ENCODE measurements around the gene KRT4.

The KRT4 gene

DNA sequence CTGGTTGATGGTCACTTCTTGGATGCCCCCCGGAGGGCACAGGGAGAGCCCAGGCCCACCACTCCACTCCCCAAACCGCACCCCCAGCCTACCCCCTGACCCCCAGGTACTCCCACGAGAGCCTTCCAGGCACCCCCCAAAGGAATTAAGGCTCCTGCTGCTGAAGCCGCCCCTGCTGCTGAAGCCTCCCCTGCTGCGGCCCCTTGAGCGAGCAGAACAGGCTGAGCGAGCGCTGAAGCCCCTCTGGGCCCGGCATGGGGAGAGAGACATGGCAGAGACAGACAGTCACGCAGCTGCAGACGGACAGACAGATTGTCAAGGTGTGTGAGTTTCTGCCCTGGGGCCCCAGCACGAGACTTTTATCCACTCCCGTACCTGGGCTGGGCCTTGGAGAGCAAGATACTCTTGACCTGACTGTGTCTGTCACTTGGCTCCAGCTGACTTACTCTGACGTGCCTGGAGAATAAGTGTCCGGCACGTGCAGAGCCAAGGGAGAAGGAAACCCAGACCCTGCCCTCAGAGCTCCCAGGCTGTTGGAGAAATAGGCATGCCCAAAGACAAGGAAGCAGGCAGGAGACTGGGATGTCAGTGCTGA lies 34.8 kb upstream of the KRT4 start, which contains the start of gene KRT78:
Gene KRT78, minus strand, starts transcription at position 334 of the 595 bp plus-strand sequence. Its CDS starts 64 bp downstream, at position 270.
- CTCF ChIA-PET, result interaction anchor here (0.6 kb wide), 1 partner anchor 129 kb away, joined by 8 read pairs; no protein-coding TSS in a partner anchor
- no peak for DNase-seq (ENCODE audit: extremely low spot score)
- POLR2A ChIA-PET, result no interaction called here
- TF ChIP-seq ELF4 (IDR thresholded peaks at IDR 0.05) (no peak), CTBP1 (IDR thresholded peaks at IDR 0.05; ENCODE audit: borderline replicate concordance) (no peak), FOXA1 (IDR thresholded peaks at IDR 0.05) (no peak), TARDBP (IDR thresholded peaks at IDR 0.05) (no peak), L3MBTL2 (conservative IDR thresholded peaks at IDR 0.05) (no peak), BHLHE40 (IDR thresholded peaks at IDR 0.05; ENCODE audit: borderline replicate concordance) (no peak), SUZ12 (IDR thresholded peaks at IDR 0.05) (no peak)

DNA sequence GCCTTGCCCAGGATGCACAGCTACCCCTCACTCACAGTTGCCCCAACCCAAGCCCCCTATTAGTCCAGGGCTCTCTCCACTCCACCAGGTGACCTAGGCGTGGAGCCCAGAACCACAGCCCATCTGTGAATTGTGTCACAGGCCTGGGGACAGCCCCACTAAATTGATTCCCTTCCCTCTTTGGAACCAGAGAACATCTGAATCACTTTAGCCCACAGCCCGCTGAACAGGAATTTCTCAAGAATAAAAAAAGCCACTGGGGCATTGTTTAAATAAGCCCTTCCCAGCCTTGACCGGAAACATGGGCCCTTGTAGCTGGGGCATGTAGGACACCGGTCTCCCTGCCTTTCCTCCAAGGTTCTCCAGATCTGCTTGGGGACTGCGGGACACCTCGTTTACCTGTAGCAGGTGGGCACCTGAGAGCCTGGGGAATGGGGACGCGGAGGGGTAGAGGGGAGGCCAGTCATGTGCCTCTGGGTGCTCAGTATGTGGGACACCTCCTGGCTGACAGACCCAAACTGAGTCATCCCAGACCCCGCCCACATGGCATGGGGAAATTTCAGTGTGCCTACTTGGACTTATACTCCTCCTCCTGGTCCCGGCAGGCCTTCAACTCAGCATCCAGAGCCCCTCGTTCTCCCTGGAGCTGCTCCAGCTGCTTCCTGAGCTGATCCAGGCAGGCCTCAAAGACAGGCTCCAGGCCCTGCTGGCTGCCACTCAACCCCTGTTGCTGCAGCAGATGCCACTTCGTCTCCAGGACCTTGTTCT lies 33.6 kb upstream of the KRT4 start:
- no peak for DNase-seq (ENCODE audit: extremely low spot score)
- CTCF ChIA-PET, result no interaction called here
- POLR2A ChIA-PET, result no interaction called here
- TF ChIP-seq LEF1 (IDR thresholded peaks at IDR 0.05; ENCODE audit: borderline replicate concordance) (no peak), FOXA1 (IDR thresholded peaks at IDR 0.05) (no peak), SUZ12 (IDR thresholded peaks at IDR 0.05) (no peak), CTBP1 (IDR thresholded peaks at IDR 0.05; ENCODE audit: borderline replicate concordance) (no peak), ZNF384 (IDR thresholded peaks at IDR 0.05) (no peak), FOXM1 (IDR thresholded peaks at IDR 0.05; ENCODE audit: borderline replicate concordance) (no peak), SP1 (IDR thresholded peaks at IDR 0.05) (no peak), NFRKB (IDR thresholded peaks at IDR 0.05) (no peak), ELF4 (IDR thresholded peaks at IDR 0.05) (no peak), BHLHE40 (IDR thresholded peaks at IDR 0.05; ENCODE audit: borderline replicate concordance) (no peak), L3MBTL2 (conservative IDR thresholded peaks at IDR 0.05) (no peak)
- TF ChIP-seq, protein P1, sequence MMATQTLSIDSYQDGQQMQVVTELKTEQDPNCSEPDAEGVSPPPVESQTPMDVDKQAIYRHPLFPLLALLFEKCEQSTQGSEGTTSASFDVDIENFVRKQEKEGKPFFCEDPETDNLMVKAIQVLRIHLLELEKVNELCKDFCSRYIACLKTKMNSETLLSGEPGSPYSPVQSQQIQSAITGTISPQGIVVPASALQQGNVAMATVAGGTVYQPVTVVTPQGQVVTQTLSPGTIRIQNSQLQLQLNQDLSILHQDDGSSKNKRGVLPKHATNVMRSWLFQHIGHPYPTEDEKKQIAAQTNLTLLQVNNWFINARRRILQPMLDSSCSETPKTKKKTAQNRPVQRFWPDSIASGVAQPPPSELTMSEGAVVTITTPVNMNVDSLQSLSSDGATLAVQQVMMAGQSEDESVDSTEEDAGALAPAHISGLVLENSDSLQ (IDR thresholded peaks at IDR 0.05), result no peak

DNA sequence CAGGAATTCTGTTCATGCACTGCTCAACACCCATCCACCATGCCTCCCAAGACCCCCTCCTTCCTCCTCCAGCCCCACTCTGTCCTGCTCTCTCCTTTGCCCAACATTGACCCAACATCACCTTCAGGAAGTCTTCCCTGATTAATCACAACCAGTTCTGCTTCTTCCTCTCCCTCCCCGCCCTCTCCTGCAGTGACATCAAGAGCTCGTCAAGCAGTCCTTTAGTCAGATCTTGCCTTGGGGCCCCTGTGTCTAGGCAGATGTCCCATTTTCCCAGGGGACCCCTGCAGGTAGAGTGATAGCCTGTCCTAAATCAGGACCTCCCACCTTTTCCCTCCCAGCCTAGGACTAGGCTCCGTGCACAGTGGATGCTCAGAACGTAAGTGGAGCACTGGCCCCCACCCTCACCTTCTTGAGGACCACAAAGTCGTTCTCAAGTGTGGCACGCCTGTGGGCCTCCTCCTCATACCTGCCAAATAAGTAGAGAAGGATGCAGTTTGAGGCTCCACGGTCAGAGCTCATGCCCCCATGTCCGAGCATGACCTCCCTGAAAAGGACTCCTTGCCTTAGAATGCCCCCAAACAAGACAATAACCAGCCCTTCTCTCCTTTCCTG lies 32.5 kb upstream of the KRT4 start:
- POLR2A ChIA-PET, result no interaction called here
- no peak for TF ChIP-seq CTBP1 (IDR thresholded peaks at IDR 0.05; ENCODE audit: borderline replicate concordance)
- TF ChIP-seq ELF4 (IDR thresholded peaks at IDR 0.05), result no peak
- no peak for TF ChIP-seq BHLHE40 (IDR thresholded peaks at IDR 0.05; ENCODE audit: borderline replicate concordance)
- no peak for TF ChIP-seq LEF1 (IDR thresholded peaks at IDR 0.05; ENCODE audit: borderline replicate concordance)
- TF ChIP-seq SP1 (IDR thresholded peaks at IDR 0.05), result no peak
- TF ChIP-seq FOXA1 (IDR thresholded peaks at IDR 0.05), result no peak
- TF ChIP-seq L3MBTL2 (conservative IDR thresholded peaks at IDR 0.05), result no peak
- TF ChIP-seq TARDBP (IDR thresholded peaks at IDR 0.05), result no peak
- no peak for TF ChIP-seq NFRKB (IDR thresholded peaks at IDR 0.05)
- no peak for TF ChIP-seq FOXK2 (IDR thresholded peaks at IDR 0.05)
- TF ChIP-seq HDGF (IDR thresholded peaks at IDR 0.05; ENCODE audit: borderline replicate concordance), result no peak
- TF ChIP-seq FOXM1 (IDR thresholded peaks at IDR 0.05; ENCODE audit: borderline replicate concordance), result no peak
- no peak for TF ChIP-seq SUZ12 (IDR thresholded peaks at IDR 0.05)
- no peak for TF ChIP-seq ZNF384 (IDR thresholded peaks at IDR 0.05)
- CTCF ChIA-PET, result no interaction called here
- DNase-seq (ENCODE audit: extremely low spot score), result no peak

DNA sequence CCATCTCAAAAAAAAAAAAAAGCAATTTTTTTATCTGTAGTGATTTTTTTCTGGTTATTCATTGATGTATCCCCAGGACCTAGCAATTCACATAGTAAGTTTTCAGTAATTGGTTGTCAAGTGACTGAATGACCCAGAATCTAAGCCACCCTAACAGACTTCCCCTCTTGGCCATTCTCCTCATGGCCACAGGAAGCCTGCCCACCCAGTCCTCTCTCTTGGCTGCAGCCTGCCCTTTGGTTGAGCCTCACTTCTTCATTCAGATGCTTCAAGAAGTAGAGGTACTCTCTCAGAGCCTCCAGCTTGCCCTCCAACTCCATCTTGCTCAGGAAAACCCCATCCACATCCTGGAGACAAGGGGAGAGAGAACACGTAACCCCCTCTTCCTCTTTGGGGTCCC lies 32.0 kb upstream of the KRT4 start:
- POLR2A ChIA-PET, result no interaction called here
- TF ChIP-seq HDGF (IDR thresholded peaks at IDR 0.05; ENCODE audit: borderline replicate concordance) (no peak), ELF4 (IDR thresholded peaks at IDR 0.05) (no peak), SUZ12 (IDR thresholded peaks at IDR 0.05) (no peak), FOXA1 (IDR thresholded peaks at IDR 0.05) (no peak), TARDBP (IDR thresholded peaks at IDR 0.05) (no peak), FOXM1 (IDR thresholded peaks at IDR 0.05; ENCODE audit: borderline replicate concordance) (no peak)
- CTCF ChIA-PET, result no interaction called here

DNA sequence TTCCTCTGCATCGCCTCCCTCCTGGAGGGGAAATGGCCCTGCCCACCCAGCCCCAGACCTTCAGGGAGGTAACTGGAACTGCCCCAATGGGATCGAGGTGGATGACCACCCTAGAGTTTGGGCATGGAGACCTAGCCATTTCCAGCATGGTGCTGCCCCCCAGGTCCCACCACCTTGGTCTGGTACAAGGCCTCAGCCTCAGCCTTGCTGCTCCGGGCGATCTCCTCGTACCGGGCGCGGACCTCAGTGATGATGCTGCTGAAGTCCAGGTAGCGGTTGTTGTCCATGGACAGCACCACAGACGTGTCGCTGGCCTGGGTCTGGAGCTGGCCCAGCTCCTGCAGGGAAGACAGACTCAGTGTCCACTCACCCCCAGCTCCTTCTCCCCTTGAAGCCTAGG lies 30.5 kb upstream of the KRT4 start:
- ChIA-PET POLR2A (no interaction called here), CTCF (no interaction called here)
- TF ChIP-seq FOXM1 (IDR thresholded peaks at IDR 0.05; ENCODE audit: borderline replicate concordance), result no peak
- no peak for TF ChIP-seq HDGF (IDR thresholded peaks at IDR 0.05; ENCODE audit: borderline replicate concordance)
- TF ChIP-seq, protein P1 (IDR thresholded peaks at IDR 0.05), result no peak
- TF ChIP-seq LEF1 (IDR thresholded peaks at IDR 0.05; ENCODE audit: borderline replicate concordance), result no peak
- no peak for TF ChIP-seq BHLHE40 (IDR thresholded peaks at IDR 0.05; ENCODE audit: borderline replicate concordance)
- no peak for TF ChIP-seq TARDBP (IDR thresholded peaks at IDR 0.05)
- no peak for TF ChIP-seq SP1 (IDR thresholded peaks at IDR 0.05)
- no peak for TF ChIP-seq FOXK2 (IDR thresholded peaks at IDR 0.05)
- TF ChIP-seq L3MBTL2 (conservative IDR thresholded peaks at IDR 0.05), result no peak
- no peak for DNase-seq (ENCODE audit: extremely low spot score)

More for the DNA sequence above, 32.0 kb upstream of the KRT4 start:
- no peak for DNase-seq (ENCODE audit: extremely low spot score)

DNA sequence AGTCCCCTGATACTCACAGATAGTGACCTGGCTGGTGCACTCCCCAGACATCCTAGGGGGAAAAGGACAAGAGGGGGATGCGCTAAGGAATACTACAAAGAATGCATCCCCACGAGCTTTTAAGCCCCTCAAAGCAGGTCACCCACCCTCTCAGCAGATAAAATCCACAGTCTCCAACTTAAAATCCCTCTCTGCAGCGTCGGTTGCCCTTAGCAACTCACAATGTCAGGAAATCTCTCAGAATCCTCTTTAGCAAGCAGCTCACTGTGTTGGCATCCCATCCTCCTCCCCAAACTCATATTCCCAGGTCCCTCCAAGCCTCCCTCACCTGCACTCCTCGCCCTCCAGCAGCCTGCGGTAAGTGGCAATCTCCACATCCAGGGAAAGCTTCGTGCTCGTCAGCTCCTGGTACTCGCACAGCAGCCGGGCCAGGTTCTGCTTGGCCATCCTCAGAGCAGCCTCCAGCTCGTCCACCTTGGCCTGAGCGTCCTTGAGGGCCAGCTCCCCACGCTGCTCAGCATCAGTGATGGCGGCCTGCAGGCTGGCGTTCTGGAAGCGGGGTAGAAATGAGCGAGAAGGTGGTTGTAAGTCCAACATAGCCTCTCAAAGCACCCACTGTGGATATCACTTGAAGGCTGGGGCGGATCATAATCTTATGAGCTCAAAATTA lies 25.7 kb upstream of the KRT4 start:
- CTCF ChIA-PET, result interaction anchor here (0.6 to 1.2 kb wide), 2 partner anchors 40 to 121 kb away, joined by 3 read pairs; no protein-coding TSS in a partner anchor
- POLR2A ChIA-PET, result no interaction called here
- no peak for TF ChIP-seq ARNT (IDR thresholded peaks at IDR 0.05)
- no peak for TF ChIP-seq SUZ12 (IDR thresholded peaks at IDR 0.05)
- no peak for TF ChIP-seq SP1 (IDR thresholded peaks at IDR 0.05)
- TF ChIP-seq LEF1 (IDR thresholded peaks at IDR 0.05; ENCODE audit: borderline replicate concordance), result no peak
- no peak for TF ChIP-seq FOXA1 (IDR thresholded peaks at IDR 0.05)
- TF ChIP-seq, protein P1 (IDR thresholded peaks at IDR 0.05), result no peak
- TF ChIP-seq BHLHE40 (IDR thresholded peaks at IDR 0.05; ENCODE audit: borderline replicate concordance), result no peak
- TF ChIP-seq FOXM1 (IDR thresholded peaks at IDR 0.05; ENCODE audit: borderline replicate concordance), result no peak
- no peak for TF ChIP-seq ZNF384 (IDR thresholded peaks at IDR 0.05)
- TF ChIP-seq HDGF (IDR thresholded peaks at IDR 0.05; ENCODE audit: borderline replicate concordance), result no peak
- no peak for TF ChIP-seq NFRKB (IDR thresholded peaks at IDR 0.05)
- no peak for TF ChIP-seq ELF4 (IDR thresholded peaks at IDR 0.05)
- TF ChIP-seq FOXK2 (IDR thresholded peaks at IDR 0.05), result no peak
- no peak for TF ChIP-seq CTBP1 (IDR thresholded peaks at IDR 0.05; ENCODE audit: borderline replicate concordance)
- no peak for TF ChIP-seq TARDBP (IDR thresholded peaks at IDR 0.05)
- TF ChIP-seq L3MBTL2 (conservative IDR thresholded peaks at IDR 0.05), result no peak
- DNase-seq (ENCODE audit: extremely low spot score), result no peak

All from HEK293T (cell line).